ENCODE results near the gene CTRL.

DNA sequence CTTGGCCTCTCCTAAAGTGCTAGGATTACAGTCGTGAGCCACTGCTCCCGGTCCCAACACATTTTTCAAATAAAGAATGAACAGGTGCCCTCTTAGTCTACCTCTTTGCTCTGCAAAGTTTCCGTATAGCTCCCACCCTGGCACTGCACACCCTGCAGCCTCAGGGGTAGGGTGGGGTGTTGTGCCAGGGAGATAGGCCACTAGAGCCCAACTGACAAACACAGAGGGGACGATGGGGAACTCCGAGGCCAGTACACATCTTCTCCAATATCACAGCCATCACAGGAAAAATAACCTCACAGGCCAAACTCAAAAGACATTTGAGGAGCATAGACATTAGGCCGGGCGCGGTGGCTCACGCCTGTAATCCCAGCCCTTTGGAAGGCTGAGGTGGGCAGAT is 39.4 kb upstream of the CTRL start:
- TF ChIP-seq, protein P1, sequence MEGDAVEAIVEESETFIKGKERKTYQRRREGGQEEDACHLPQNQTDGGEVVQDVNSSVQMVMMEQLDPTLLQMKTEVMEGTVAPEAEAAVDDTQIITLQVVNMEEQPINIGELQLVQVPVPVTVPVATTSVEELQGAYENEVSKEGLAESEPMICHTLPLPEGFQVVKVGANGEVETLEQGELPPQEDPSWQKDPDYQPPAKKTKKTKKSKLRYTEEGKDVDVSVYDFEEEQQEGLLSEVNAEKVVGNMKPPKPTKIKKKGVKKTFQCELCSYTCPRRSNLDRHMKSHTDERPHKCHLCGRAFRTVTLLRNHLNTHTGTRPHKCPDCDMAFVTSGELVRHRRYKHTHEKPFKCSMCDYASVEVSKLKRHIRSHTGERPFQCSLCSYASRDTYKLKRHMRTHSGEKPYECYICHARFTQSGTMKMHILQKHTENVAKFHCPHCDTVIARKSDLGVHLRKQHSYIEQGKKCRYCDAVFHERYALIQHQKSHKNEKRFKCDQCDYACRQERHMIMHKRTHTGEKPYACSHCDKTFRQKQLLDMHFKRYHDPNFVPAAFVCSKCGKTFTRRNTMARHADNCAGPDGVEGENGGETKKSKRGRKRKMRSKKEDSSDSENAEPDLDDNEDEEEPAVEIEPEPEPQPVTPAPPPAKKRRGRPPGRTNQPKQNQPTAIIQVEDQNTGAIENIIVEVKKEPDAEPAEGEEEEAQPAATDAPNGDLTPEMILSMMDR (IDR thresholded peaks at IDR 0.05) = no peak
- no peak for TF ChIP-seq POLR2A (IDR thresholded peaks at IDR 0.05)
